Cardiac fibroblast (primary cell): Measurements from ENCODE around the gene NOP53.

Experiments
- DNase-seq, 2 donors: peaks; one replicate each; pipeline versions ENCODE4 v3.0.0 to v3.0.0-alpha.2; 2010; ENCODE audit warnings: low read depth in 2 of 2
- H3K4me3 ChIP-seq, 2 donors: replicated peaks in 1 of 2; 1 replicate in 1 of 2; 2 replicates in 1 of 2; pipeline ENCODE4 v1.5.1; 2011; ENCODE audit warnings: low read depth in 2 of 2, low read length in 2 of 2, mild to moderate bottlenecking in 2 of 2, moderate library complexity in 1 of 2
- TF ChIP-seq, protein P1 (sequence below): IDR thresholded peaks from one replicate; pipeline ENCODE4 v1.5.1; 2011; ENCODE audit warnings: low read depth, mild to moderate bottlenecking, low read length, inconsistent platforms

Gene NOP53

DNA sequence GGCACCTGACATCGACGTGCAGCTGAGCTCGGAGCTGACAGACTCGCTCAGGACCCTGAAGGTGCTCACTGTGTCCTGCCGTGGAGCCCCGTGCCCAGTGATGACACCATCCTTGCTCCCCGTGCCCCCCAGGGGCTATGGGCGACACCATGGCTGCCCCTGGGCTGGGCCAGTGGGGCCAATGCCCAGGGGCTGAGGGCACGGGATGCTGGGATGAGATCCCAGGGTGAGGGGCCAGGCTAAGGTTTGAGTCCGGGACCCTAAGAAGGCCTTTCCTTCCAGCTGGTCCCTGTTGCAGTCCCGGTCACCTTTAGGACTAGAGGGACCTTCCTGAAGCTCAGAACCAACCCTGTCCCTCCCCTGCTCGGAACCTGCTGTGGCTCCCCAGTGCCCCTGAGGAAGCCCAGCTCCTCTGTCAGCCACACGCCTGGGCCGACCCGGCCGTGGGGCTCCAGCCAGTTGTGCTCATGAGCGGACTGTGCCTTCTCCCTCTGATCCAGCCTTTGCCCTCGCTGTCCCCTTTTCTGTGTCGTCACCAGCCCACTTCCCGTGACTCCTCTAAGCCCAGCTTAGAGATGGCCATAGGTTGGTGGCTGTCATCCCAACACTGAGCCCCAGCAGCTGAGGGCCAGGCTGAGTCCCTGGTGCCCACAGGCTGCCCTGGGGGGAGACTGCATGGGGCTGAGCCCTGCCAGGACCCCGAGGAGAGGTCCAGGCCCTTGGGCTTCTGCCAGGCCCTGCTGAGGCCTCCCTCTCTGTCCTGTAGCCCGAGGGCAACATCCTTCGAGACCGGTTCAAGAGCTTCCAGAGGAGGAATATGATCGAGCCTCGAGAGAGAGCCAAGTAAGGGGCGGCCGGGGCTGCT is 10.6 kb downstream of the NOP53 start:
- TF ChIP-seq, protein P1, sequence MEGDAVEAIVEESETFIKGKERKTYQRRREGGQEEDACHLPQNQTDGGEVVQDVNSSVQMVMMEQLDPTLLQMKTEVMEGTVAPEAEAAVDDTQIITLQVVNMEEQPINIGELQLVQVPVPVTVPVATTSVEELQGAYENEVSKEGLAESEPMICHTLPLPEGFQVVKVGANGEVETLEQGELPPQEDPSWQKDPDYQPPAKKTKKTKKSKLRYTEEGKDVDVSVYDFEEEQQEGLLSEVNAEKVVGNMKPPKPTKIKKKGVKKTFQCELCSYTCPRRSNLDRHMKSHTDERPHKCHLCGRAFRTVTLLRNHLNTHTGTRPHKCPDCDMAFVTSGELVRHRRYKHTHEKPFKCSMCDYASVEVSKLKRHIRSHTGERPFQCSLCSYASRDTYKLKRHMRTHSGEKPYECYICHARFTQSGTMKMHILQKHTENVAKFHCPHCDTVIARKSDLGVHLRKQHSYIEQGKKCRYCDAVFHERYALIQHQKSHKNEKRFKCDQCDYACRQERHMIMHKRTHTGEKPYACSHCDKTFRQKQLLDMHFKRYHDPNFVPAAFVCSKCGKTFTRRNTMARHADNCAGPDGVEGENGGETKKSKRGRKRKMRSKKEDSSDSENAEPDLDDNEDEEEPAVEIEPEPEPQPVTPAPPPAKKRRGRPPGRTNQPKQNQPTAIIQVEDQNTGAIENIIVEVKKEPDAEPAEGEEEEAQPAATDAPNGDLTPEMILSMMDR, result no peak
- H3K4me3 ChIP-seq, result no peak overlapping the region
- no peak for DNase-seq

GRCh38 chr19:47756627-47756929 is 11.2 kb downstream of the NOP53 start:
- no peak for DNase-seq
- H3K4me3 ChIP-seq, result no peak overlapping the region
- TF ChIP-seq, protein P1, result no peak

DNA sequence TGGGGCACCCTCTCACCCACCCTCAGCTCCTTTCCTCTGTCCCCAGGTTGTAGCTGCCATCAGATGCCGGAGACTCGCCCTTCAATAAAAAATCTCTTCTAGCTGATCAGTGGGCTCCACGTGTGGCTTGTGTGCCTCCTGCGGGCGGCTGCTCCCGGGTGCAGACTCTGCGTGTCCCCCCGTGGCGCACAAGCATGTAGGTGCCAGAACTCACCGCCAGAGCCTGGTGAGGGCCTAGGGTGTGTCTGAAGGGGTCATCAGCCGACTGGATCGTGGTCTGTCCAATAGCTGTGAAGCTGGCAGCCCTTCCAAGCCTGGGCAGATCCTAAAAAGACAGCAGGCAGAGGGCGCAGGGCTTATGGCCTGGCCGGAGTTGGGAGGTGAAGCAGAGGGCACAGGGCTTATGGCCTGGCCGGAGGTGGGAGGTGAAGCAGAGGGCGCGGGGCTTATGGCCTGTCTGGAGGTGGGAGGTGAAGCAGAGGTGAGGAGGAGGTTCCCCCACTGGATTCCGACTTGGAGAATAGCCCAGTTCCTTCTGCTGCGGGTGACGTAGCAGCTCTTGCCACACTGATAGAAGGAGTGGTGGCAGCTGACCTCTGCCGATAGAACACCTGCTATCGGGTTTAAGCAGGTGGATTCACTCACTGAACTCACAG is 11.7 kb downstream of the NOP53 start:
- TF ChIP-seq, protein P1, result no peak
- no peak for DNase-seq
- no peak overlapping the region for H3K4me3 ChIP-seq

DNA sequence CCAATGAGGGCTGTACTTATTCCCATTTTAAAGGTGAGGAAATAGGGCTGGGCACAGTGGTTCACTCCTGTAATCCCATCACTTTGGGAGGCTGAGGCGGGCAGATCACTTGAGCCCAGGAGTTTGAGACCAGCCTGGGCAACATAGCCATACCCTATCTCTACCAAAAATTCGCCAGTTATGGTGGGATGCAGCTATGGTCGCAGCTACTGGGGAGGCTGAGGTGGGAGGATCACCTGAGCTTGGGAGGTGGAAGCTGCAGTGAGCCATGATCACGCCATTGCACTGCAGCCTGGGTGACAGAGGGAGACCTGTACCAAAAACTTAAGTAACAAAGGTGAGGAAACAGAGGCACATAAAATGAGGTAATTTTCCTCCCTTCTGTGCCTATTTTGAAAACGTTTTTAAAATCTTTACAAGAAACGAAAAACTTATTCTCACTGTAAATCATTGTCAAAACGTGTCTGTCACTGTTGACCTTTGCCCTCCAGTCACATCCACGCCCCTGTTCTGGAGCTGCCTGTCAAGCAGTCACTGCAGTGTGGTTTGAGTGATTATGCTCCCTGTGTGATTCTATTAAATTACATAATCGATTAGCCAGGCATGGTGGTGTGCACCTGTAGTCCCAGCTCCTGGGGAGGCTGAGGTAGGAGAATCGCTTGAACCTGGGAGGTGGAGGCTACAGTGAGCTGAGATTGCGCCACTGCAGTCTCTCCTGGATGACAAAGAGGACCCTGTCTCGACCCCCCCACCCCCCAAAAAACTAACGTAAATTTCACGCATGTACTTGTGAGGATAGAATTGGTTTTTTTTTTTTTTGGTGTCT is 12.5 kb downstream of the NOP53 start:
- no peak overlapping the region for H3K4me3 ChIP-seq
- TF ChIP-seq, protein P1, result no peak
- no peak for DNase-seq

GRCh38 chr19:47758443-47758804 is 13.1 kb downstream of the NOP53 start:
- H3K4me3 ChIP-seq, result no peak overlapping the region
- DNase-seq, result no peak
- TF ChIP-seq, protein P1, result no peak

- no peak for DNase-seq
- TF ChIP-seq, protein P1, result no peak
Observed at GRCh38 chr19:47760632-47760999, 15.3 kb downstream of the NOP53 start.

More at GRCh38 chr19:47760632-47760999, 15.3 kb downstream of the NOP53 start:
- H3K4me3 ChIP-seq, result no peak overlapping the region
